Right lobe of liver (tissue), 6 donors: Measurements from ENCODE around the gene CLTA. TPM values are rescaled to one million over a fixed set of nuclear protein-coding genes. Genes with fewer than 3 reads are reported as not detected.

ENCODE experiments used
- ATAC-seq, 4 donors: fragments of 200-7000 bp; cut with Tn5 transposase; one replicate each; pipeline ENCODE4 v1.9.1; 2020; ENCODE audit warnings: mild to moderate bottlenecking in 4 of 4, moderate library complexity in 4 of 4
- DNase-seq, 3 donors: peaks; one replicate each; pipeline ENCODE4 v3.0.0-alpha.2; 2020
- H3K27ac ChIP-seq, 3 donors: fragments of 200-600 bp; one replicate each; pipeline ENCODE4 v1.8.0; 2022
- H3K27me3 ChIP-seq, 2 donors: fragments of 200-600 bp; one replicate each; pipeline ENCODE4 v1.8.0; 2022
- H3K36me3 ChIP-seq, 4 donors: fragments of 200-600 bp; sonication (generic) in 1 of 4; one replicate each; pipeline versions ENCODE4 v1.5.1 to v1.8.0; 2017 to 2022; ENCODE audit warnings: control low read depth in 1 of 4
- H3K4me1 ChIP-seq, 4 donors: fragments of 200-600 bp; sonication (generic) in 1 of 4; one replicate each; pipeline versions ENCODE4 v1.5.1 to v1.8.0; 2017 to 2022; ENCODE audit warnings: control low read depth in 1 of 4
- H3K4me3 ChIP-seq, 3 donors: fragments of 200-600 bp; one replicate each; pipeline ENCODE4 v1.8.0; 2022
- H3K9me3 ChIP-seq, 4 donors: fragments of 200-600 bp; sonication (generic) in 1 of 4; one replicate each; pipeline versions ENCODE4 v1.5.1 to v1.8.0; 2017 to 2022; ENCODE audit warnings: control low read depth in 1 of 4
- CTCF ChIP-seq, 4 donors: fragments of 200-600 bp in 3 of 4; fragments of 450-650 bp in 1 of 4; IDR thresholded peaks; one replicate each; pipeline versions ENCODE4 v1.5.1 to v1.8.0; 2016 to 2022; ENCODE audit warnings: antibody characterized with exemption in 4 of 4, mild to moderate bottlenecking in 2 of 4
- POLR2A ChIP-seq: fragments of 450-650 bp; IDR thresholded peaks from one replicate; pipeline ENCODE4 v1.6.1; 2017; ENCODE audit warnings: antibody characterized with exemption, mild to moderate bottlenecking
- WGBS: methylation state at CpG from one replicate; pipeline ENCODE4 v1.1.6; 2018; ENCODE audit warnings: low coverage, low lambda C conversion rate; ENCODE audit not compliant: insufficient coverage; ENCODE audit errors: missing lambda C conversion rate; 5-methylcytosine and 5-hydroxymethylcytosine counted together
- intact Hi-C, 2 donors: fragments of 100-400 bp; cut with DNase I; formaldehyde crosslinking; loops; one replicate each; pipeline versions ENCODE4 v1.11.2 to v1.14.1; 2022
- total RNA-seq, 6 experiments: library from RNA; depleted of rRNA in 2 of 6; stranded (reverse); fragments of >200 nt in 2 of 6; fragmentation: NEBNext Ultra II Directional in 3 of 6; extraction: Animal tissue kit (Norgen Biotek cat#: 25700) in 3 of 6; gene quantifications; one replicate each; pipeline versions ENCODE4 v1.1.0 to v1.2.4, GENCODE V29; 2016 to 2023
- donor health status: DM: no; HTN: yes; CAD: no.
- donor health status: DM: no; HTN: no; CAD: no.
- donor health status: DM: no; HTN: no; CAD: no.
- donor health status: DM: no; HTN: yes; CAD: no.
- donor health status: DM: no; HTN: yes; CAD: no.

CLTA gene
- total RNA-seq, 6 experiments from 2014 or later: 52.3 to 154 (median 72.7) TPM

- DNase-seq (peak in 1 of 3 donors; percentile 52), ATAC-seq (no peak)
- Histone ChIP-seq H3K27ac (peak overlapping the region; percentile 52 to 81 (median 79)), H3K4me3 (peak overlapping the region in 2 of 3 donors; percentile 1 to 31), H3K9me3 (no peaks in the 10 kb centered on the region), H3K27me3 (no peaks in the 10 kb centered on the region), H3K36me3 (no peaks in the 10 kb centered on the region), H3K4me1 (peaks cover 0 to 7% (median 3%) of the 10 kb centered on the region in 4 donors)
- intact Hi-C loops: no loop called here
- no peak for TF ChIP-seq POLR2A
- TF ChIP-seq CTCF (IDR thresholded peaks at IDR 0.05): no peak
- 68% methylated on average over 7 of the region's 13 CpGs for WGBS
Observed at GRCh38 chr9:36143245-36143641, 47.5 kb upstream of the CLTA start.

GRCh38 chr9:36144309-36145232 is 46.1 kb upstream of the CLTA start:
- no peak overlapping the region for H3K4me3 ChIP-seq
- intact Hi-C loops: no loop called here
- H3K27ac ChIP-seq: peak overlapping the region in 1 of 3 donors; percentile 79
- DNase-seq (no peak), ATAC-seq (peak in 1 of 4 donors; percentile 26)
- WGBS: 84% methylated on average over 11 of the region's 12 CpGs
- H3K36me3 ChIP-seq: no peaks in the 10 kb centered on the region
- H3K27me3 ChIP-seq: no peaks in the 10 kb centered on the region
- TF ChIP-seq CTCF (IDR thresholded peaks at IDR 0.05) (no peak), POLR2A (no peak)
- H3K4me1 ChIP-seq: peaks cover 0 to 7% (median 3%) of the 10 kb centered on the region in 4 donors
- no peaks in the 10 kb centered on the region for H3K9me3 ChIP-seq

GRCh38 chr9:36145970-36146369 is 44.8 kb upstream of the CLTA start:
- WGBS: 91% methylated on average over 4 of the region's 4 CpGs
- Histone ChIP-seq H3K9me3 (no peaks in the 10 kb centered on the region), H3K4me1 (peaks cover 0 to 7% (median 3%) of the 10 kb centered on the region in 4 donors), H3K4me3 (no peak overlapping the region), H3K36me3 (no peaks in the 10 kb centered on the region), H3K27ac (no peak overlapping the region), H3K27me3 (no peaks in the 10 kb centered on the region)
- ATAC-seq (no peak), DNase-seq (no peak)
- TF ChIP-seq POLR2A (no peak), CTCF (IDR thresholded peaks at IDR 0.05) (no peak)
- intact Hi-C loops: no loop called here

GRCh38 chr9:36146651-36147050 is 44.1 kb upstream of the CLTA start:
- Histone ChIP-seq H3K27ac (no peak overlapping the region), H3K4me3 (no peak overlapping the region), H3K36me3 (no peaks in the 10 kb centered on the region), H3K9me3 (no peaks in the 10 kb centered on the region), H3K4me1 (peaks cover 0 to 7% (median 3%) of the 10 kb centered on the region in 4 donors), H3K27me3 (no peaks in the 10 kb centered on the region)
- ATAC-seq (no peak), DNase-seq (no peak)
- no peak for TF ChIP-seq POLR2A
- TF ChIP-seq CTCF (IDR thresholded peaks at IDR 0.05): no peak
- intact Hi-C loops: no loop called here
- WGBS: 40% methylated on average over 1 of the region's 10 CpGs
